ENCODE data around the gene KCNH3. TPM values are rescaled to one million over a fixed set of nuclear protein-coding genes. Genes with fewer than 3 reads are reported as not detected.

KCNH3 gene
- polyA plus RNA-seq, 3 donors: 3.8 to 6.1 (median 5.4) TPM

- no peak for DNase-seq (ENCODE audit: extremely low read depth in 1 of 11, low read depth in 9 of 11, low spot score in 4 of 11)
Observed at GRCh38 chr12:49541911-49542505, 3.2 kb downstream of the KCNH3 start.

GRCh38 chr12:49542592-49543160 is 3.8 kb downstream of the KCNH3 start:
- no peak for DNase-seq (ENCODE audit: extremely low read depth in 1 of 11, low read depth in 9 of 11, low spot score in 4 of 11)

- DNase-seq (ENCODE audit: extremely low read depth in 1 of 11, low read depth in 9 of 11, low spot score in 4 of 11): no peak
Observed at GRCh38 chr12:49543221-49543913, 4.5 kb downstream of the KCNH3 start.

- DNase-seq (ENCODE audit: extremely low read depth in 1 of 11, low read depth in 9 of 11, low spot score in 4 of 11): no peak
Observed at GRCh38 chr12:49543914-49544815, 5.3 kb downstream of the KCNH3 start.

GRCh38 chr12:49545815-49546214 is 7.0 kb downstream of the KCNH3 start:
- DNase-seq (ENCODE audit: extremely low read depth in 1 of 11, low read depth in 9 of 11, low spot score in 4 of 11): no peak

GRCh38 chr12:49546481-49546880 is 7.7 kb downstream of the KCNH3 start:
- DNase-seq (ENCODE audit: extremely low read depth in 1 of 11, low read depth in 9 of 11, low spot score in 4 of 11): no peak

GRCh38 chr12:49547090-49547690 is 8.4 kb downstream of the KCNH3 start:
- no peak for DNase-seq (ENCODE audit: extremely low read depth in 1 of 11, low read depth in 9 of 11, low spot score in 4 of 11)

- no peak for DNase-seq (ENCODE audit: extremely low read depth in 1 of 11, low read depth in 9 of 11, low spot score in 4 of 11)
Observed at GRCh38 chr12:49548481-49548821, 9.6 kb downstream of the KCNH3 start.

- peak in 1 of 11 donors; percentile 63 for DNase-seq (ENCODE audit: extremely low read depth in 1 of 11, low read depth in 9 of 11, low spot score in 4 of 11)
Observed at GRCh38 chr12:49548822-49549648, 10.2 kb downstream of the KCNH3 start.

GRCh38 chr12:49549735-49550692 is 11.2 kb downstream of the KCNH3 start:
- DNase-seq (ENCODE audit: extremely low read depth in 1 of 11, low read depth in 9 of 11, low spot score in 4 of 11): no peak

GRCh38 chr12:49550693-49551252 is 11.9 kb downstream of the KCNH3 start:
- DNase-seq (ENCODE audit: extremely low read depth in 1 of 11, low read depth in 9 of 11, low spot score in 4 of 11): no peak

GRCh38 chr12:49552014-49552413 is 13.2 kb downstream of the KCNH3 start:
- DNase-seq (ENCODE audit: extremely low read depth in 1 of 11, low read depth in 9 of 11, low spot score in 4 of 11): no peak

- no peak for DNase-seq (ENCODE audit: extremely low read depth in 1 of 11, low read depth in 9 of 11, low spot score in 4 of 11)
Observed at GRCh38 chr12:49552425-49552824, 13.6 kb downstream of the KCNH3 start.

- DNase-seq (ENCODE audit: extremely low read depth in 1 of 11, low read depth in 9 of 11, low spot score in 4 of 11): no peak
Observed at GRCh38 chr12:49552899-49553298, 14.1 kb downstream of the KCNH3 start.

GRCh38 chr12:49553512-49554088 is 14.8 kb downstream of the KCNH3 start:
- no peak for DNase-seq (ENCODE audit: extremely low read depth in 1 of 11, low read depth in 9 of 11, low spot score in 4 of 11)

GRCh38 chr12:49554266-49554665 is 15.4 kb downstream of the KCNH3 start:
- DNase-seq (ENCODE audit: extremely low read depth in 1 of 11, low read depth in 9 of 11, low spot score in 4 of 11): no peak
